Stimulated activated CD8-positive, alpha-beta memory T cell treated with anti-CD3 and anti-CD28 coated beads, Interleukin-2, amount 100 ng/mL, for 1 hour (primary cell): Measurements from ENCODE around the gene MAX.
"Not testable (repeated sequence)": the region's sequence is repeated elsewhere in the genome, so short reads cannot be mapped to it uniquely, and the experiment has no call there.

Source experiments
- DNase-seq, 2 donors: peaks; one replicate each; pipeline ENCODE4 v3.0.0-alpha.2; 2020; ENCODE audit warnings: low read depth in 2 of 2

Gene MAX

DNA sequence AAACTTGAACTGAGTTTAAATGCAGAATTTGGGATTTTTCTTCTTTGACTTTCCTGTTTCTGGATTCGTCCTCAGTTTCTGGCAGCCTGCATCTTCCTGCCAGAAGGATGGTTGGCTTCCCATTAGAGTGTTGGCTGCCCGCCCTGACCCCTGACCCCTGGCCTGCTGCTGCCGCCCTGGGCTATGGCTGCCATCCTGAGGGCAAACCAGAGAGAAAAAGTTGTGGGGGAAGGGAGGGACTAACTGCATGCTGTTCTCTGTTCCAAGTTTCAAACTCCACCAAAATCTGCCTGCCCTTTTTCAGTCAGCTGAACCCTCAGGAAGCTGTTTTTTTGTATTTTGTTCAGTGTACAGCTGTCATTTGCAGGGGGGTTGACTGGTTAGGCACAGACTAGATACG lies 67.3 kb downstream of the MAX start:
- DNase-seq: no peak

GRCh38 chr14:65034021-65034420 lies 68.3 kb downstream of the MAX start:
- no peak for DNase-seq

- DNase-seq: no peak
Measured at GRCh38 chr14:65033181-65033580, 69.1 kb downstream of the MAX start.

DNA sequence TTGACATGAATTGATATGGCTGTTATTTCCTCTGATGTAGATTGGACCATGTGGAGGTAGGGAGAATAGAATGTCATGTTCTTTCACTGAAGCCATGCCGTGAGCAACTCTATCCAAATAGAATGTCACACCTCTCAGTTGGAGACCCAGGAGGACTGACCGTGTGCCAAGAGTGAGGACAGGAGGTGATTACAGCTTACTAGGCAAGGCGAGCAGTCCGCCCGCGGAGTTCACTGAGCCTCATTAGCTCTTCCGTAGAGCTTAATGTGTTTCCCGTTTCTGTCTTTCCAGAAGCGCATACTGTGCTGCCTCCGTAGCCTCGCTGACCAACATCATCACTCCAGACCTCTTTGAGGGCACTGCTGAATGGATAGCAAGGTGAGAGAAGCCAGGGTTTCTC lies 70.0 kb downstream of the MAX start:
- no peak for DNase-seq

GRCh38 chr14:65031321-65031720 lies 71.0 kb downstream of the MAX start:
- DNase-seq: not testable (repeated sequence)

- no peak for DNase-seq
Measured at GRCh38 chr14:65028937-65029336, 73.4 kb downstream of the MAX start.

- DNase-seq: no peak
Measured at GRCh38 chr14:65027127-65027799, 75.1 kb downstream of the MAX start.

DNA sequence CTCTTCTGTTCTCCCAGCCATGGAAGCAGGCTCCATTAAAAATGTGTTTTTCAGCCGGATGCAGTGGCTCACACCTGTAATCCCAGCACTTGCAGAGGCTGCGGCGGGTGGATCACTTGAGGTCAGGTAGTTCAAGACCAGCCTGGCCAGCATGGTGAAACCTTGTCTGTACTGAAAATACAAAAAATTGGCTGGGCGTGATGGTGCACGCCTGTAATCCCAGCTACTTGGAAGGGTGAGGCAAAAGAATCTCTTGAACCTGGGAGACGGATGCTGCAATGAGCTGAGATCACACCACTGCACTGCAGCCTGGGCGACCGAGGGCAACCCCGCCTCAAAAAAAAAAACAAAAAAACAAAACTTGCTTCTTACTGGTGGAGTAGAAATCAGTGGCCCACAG lies 75.8 kb downstream of the MAX start:
- no peak for DNase-seq

DNA sequence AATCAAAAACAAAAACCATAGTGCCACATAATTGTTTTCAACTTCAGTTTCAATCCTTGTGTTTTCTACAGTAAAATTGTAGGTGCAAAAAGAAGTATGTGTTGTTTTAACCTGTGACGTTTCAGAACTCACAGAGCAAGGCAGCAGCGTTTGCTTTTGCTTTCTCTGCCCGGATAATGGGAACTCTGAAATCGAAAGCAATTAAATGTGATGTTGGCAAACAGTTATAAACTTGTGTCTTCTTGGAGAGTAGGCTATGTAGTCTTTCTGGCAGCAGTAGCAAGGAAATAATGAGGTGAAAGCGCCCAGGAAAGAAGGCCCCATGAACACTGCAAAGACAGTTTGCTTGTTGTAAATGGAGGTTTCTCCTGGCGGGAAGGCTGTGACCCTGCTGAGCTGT lies 76.5 kb downstream of the MAX start:
- DNase-seq: no peak
